ENCODE results near the gene PPM1G.

PPM1G gene

GRCh38 chr2:27412419-27413152 lies 3.2 kb upstream of the PPM1G start:
- DNase-seq: no peak

GRCh38 chr2:27408601-27409320 lies 630 bp downstream of the PPM1G start:
- no peak for DNase-seq

GRCh38 chr2:27407798-27408491 lies 1.4 kb downstream of the PPM1G start:
- DNase-seq: no peak

- DNase-seq: no peak
Measured at GRCh38 chr2:27400348-27401135, 8.8 kb downstream of the PPM1G start.

GRCh38 chr2:27398962-27399361 lies 10.4 kb downstream of the PPM1G start:
- no peak for DNase-seq

GRCh38 chr2:27393225-27393624 lies 16.2 kb downstream of the PPM1G start:
- DNase-seq: no peak

- no peak for DNase-seq
Measured at GRCh38 chr2:27390822-27391679, 18.3 kb downstream of the PPM1G start.

GRCh38 chr2:27381577-27382181 lies 27.7 kb downstream of the PPM1G start:
- DNase-seq: no peak

GRCh38 chr2:27380626-27381545 lies 28.5 kb downstream of the PPM1G start, which contains the start of gene ZNF513:
Gene ZNF513 (minus strand): TSS chr2:27380734. CDS start chr2:27380526, 208 bp downstream.
- peak; percentile 87 for DNase-seq

- peak; percentile 43 for DNase-seq
Measured at GRCh38 chr2:27379836-27380625, 29.4 kb downstream of the PPM1G start.

- DNase-seq: no peak
Measured at GRCh38 chr2:27379383-27379835, 30.0 kb downstream of the PPM1G start.

GRCh38 chr2:27378809-27379290 lies 30.5 kb downstream of the PPM1G start:
- DNase-seq: no peak

GRCh38 chr2:27378096-27378808 lies 31.1 kb downstream of the PPM1G start:
- DNase-seq: no peak

GRCh38 chr2:27377618-27378095 lies 31.7 kb downstream of the PPM1G start:
- no peak for DNase-seq

- DNase-seq: no peak
Measured at GRCh38 chr2:27376866-27377617, 32.3 kb downstream of the PPM1G start.

GRCh38 chr2:27376151-27376865 lies 33.1 kb downstream of the PPM1G start:
- DNase-seq: no peak

All from activated gamma-delta T cell treated with Interleukin-2 at 50 U/mL for 16 hours (primary cell).